Measurements from ENCODE around the gene SSTR4. TPM values are rescaled to one million over a fixed set of nuclear protein-coding genes. Genes with fewer than 3 reads are reported as not detected.

The SSTR4 gene
- total and polyA plus RNA-seq, 2 of the 13 experiments (the other 11 are each of a cell fraction or from before 2014, with no cell fraction given), result not detected

- BruUV-seq (replicated peaks), result no TSS peak
- WGBS (ENCODE audit: low lambda C conversion rate), result 35% methylated on average over 4 of the region's 4 CpGs
- intact Hi-C loops (cut with micrococcal nuclease; ENCODE audit: unreplicated experiment) (loop anchor here (10.0 kb wide), 1 partner anchor 382 kb away; no protein-coding TSS in a partner anchor), in situ Hi-C loops (cut with HindIII; ENCODE audit: extremely low pct_ligation_motif_present, low pct_unique_long_range_greater_than_20kb) (no loop called here)
- Histone ChIP-seq H3K79me2 (ENCODE audit: insufficient read depth, low read length) (no peaks in the 10 kb centered on the region), H3K9me3 (ENCODE audit: low read length) (no peaks in the 10 kb centered on the region), H3K4me3 (replicated peaks in 1 of 3; ENCODE audit: insufficient read depth in 1 of 3, low read depth in 2 of 3, low read length in 3 of 3) (no peak overlapping the region), H3K27me3 (ENCODE audit: control insufficient read depth in 1 of 2, insufficient read depth in 2 of 2, low read length in 2 of 2) (no peaks in the 10 kb centered on the region), H3K9ac (ENCODE audit: insufficient read depth, low read depth, low read length) (no peak overlapping the region), H3K4me1 (ENCODE audit: insufficient read depth, low read length) (peaks cover under 1% of the 10 kb centered on the region; the same call in 1 of the 2 replicates), H2AFZ (ENCODE audit: low read length) (no peak overlapping the region), H3K27ac (ENCODE audit: extremely low read length, insufficient read depth, low read length) (no peak overlapping the region), H4K20me1 (ENCODE audit: insufficient read depth, low read length) (no peaks in the 10 kb centered on the region), H3K4me2 (ENCODE audit: low read depth, low read length) (no peak overlapping the region), H3K36me3 (replicated peaks in 1 of 2; ENCODE audit: control insufficient read depth in 1 of 2, insufficient read depth in 2 of 2, low read length in 2 of 2) (no peaks in the 10 kb centered on the region)
- CTCF ChIA-PET (ENCODE audit: low intra/inter-chr PET ratio, low total read pairs), result no interaction called here
- FAIRE-seq (no peak), ATAC-seq (no peak), DNase-seq (ENCODE audit: low spot score) (no peak)
- POLR2A ChIA-PET, result no interaction called here
- TF ChIP-seq ZNF414 (CRISPR knock-in tag; IDR thresholded peaks at IDR 0.05) (no peak), NR2C2 (CRISPR knock-in tag; IDR thresholded peaks at IDR 0.05; ENCODE audit: borderline replicate concordance) (no peak), HNRNPK (IDR thresholded peaks at IDR 0.05; ENCODE audit: low read depth, low read length, poor library complexity, severe bottlenecking) (peak; percentile 92), CENPBD1 (CRISPR knock-in tag; IDR thresholded peaks at IDR 0.05; ENCODE audit: borderline replicate concordance, low read depth) (no peak), ZNF430 (CRISPR knock-in tag; IDR thresholded peaks at IDR 0.05) (no peak), CBX1 (IDR thresholded peaks at IDR 0.05; ENCODE audit: low read depth) (no peak), HNRNPH1 (optimal IDR thresholded peaks at IDR 0.05; ENCODE audit: low read depth, low read length) (no peak)
Measured at GRCh38 chr20:23077277-23077676, 42.2 kb downstream of the SSTR4 start.

All from HepG2 (cell line).